ENCODE data around the gene GLRX2.

GLRX2 gene

GRCh38 chr1:193111641-193112090 lies 6.5 kb upstream of the GLRX2 start:
- DNase-seq: no peak

GRCh38 chr1:193110864-193111263 lies 5.7 kb upstream of the GLRX2 start:
- DNase-seq: no peak

GRCh38 chr1:193110246-193110645 lies 5.0 kb upstream of the GLRX2 start:
- no peak for DNase-seq

- DNase-seq: no peak
Observed at GRCh38 chr1:193109619-193110018, 4.4 kb upstream of the GLRX2 start.

DNA sequence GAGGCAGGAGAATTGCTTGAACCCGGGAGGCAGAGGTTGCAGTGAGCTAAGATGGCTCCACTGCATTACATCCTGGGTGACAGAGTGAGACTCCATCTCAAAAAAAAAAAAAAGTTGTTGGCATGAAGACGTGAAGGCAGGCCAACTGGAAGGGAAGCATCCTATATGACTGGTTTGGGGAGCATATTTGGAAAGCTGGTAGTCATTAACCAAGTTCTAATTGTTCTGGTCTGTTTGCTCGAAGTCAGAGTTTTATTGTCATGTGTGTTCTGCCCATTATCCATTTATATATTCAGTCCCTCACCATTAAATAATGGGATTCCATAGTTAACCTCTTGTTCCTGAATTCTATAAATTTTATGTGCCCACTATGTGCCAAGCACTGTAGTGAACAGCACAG lies 3.3 kb upstream of the GLRX2 start:
- DNase-seq: no peak

GRCh38 chr1:193105821-193106177 lies 585 bp upstream of the GLRX2 start:
- no peak for DNase-seq

GRCh38 chr1:193104502-193104906 lies 710 bp downstream of the GLRX2 start:
- DNase-seq: no peak

- no peak for DNase-seq
Observed at GRCh38 chr1:193103759-193104501, 1.3 kb downstream of the GLRX2 start.

GRCh38 chr1:193102662-193103061 lies 2.6 kb downstream of the GLRX2 start:
- DNase-seq: no peak

- no peak for DNase-seq
Observed at GRCh38 chr1:193094112-193094511, 11.1 kb downstream of the GLRX2 start.

GRCh38 chr1:193090865-193091264 lies 14.3 kb downstream of the GLRX2 start:
- no peak for DNase-seq

DNA sequence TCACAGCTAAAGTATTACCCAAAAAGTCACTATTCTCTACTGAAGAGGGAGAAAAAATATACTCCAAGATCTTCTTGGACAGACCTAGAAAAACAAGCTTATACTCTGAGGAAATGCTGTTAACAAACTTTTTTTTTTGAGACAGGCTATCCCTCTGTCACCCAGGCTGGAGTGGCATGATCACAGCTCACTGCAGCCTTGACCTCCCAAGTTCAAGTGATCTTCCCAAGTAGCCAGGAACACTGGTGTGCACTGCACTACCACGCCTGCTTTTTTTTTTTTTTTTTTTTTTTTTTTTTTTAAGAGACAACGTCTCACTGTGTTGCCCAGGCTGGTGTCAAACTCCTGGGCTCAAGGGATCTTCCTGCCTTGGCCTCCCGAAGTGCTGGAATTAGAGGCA lies 17.3 kb downstream of the GLRX2 start:
- DNase-seq: no peak

- DNase-seq: no peak
Observed at GRCh38 chr1:193086342-193086741, 18.9 kb downstream of the GLRX2 start.

DNA sequence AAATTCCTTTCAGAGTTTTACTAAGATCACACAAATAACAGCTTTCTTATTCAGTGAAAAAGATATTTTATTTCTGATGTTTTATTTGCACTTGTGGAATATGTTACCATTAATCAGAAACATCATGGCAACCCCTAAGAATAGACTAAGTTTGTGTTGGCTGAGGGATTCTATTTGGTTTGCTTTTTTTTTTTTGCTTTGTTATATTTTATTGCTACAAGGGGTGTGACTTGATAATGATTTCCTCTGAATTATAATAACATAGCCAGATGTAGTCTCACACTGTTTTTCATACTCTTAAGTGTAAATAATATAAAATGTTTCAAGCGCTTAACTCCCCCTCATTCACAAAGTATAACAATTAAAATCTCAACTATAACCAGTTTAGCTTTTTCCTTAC lies 20.0 kb downstream of the GLRX2 start:
- DNase-seq: no peak

GRCh38 chr1:193083365-193084088 lies 21.7 kb downstream of the GLRX2 start:
- no peak for DNase-seq

DNA sequence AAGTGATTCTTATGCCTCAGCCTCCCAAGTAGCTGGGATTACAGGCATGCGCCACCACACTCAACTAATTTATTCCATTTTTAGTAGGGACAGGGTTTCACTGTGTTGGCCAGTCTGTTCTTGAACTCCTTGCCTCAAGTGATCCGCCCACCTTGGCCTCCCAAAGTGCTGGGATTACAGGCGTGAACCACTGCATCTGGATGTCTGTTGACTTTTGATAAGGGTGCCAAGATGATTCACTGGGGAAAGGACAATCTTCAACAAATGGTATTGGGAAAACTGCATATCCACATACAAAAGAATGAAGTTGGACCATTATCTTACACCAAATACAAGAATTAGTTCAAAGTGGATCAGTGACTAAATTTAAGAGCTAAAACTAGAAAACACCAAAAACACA lies 26.0 kb downstream of the GLRX2 start:
- DNase-seq: no peak

DNA sequence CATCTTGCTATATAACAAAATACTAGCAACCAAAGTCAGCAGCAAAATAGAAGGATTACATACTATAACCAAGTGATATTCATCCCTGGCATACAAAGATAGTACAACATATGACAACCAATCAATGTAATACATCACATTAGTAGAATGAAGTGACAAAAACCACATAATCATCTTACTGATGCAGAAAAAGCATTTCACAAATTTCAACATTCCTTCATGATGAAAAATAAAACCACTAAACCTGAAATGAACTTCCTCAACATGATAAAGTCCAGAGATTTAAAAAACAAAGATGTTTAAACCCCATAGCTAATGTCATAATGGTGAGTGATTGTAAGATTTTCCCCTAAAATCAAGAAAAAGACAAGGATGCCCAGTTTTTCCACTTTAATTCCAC lies 27.2 kb downstream of the GLRX2 start:
- DNase-seq: no peak

DNA sequence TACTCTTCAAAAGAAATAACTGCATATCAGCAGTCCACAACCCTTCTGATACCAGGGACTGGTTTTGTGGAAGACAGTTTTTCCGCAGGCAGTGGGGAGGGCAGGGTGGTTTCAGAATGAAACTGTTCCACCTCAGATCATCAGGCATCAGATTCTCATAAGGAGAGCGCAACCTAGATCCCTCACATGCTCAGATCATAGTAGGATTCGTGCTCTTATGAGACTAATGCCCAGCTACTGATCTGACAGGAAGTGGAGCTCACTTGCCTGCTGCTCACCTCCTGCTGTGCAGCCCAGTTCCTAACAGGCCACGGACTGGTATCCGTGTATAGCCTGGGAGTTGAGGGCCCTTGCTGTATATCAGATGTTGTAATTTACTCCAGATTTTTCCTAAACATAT lies 34.3 kb downstream of the GLRX2 start:
- DNase-seq: no peak

DNA sequence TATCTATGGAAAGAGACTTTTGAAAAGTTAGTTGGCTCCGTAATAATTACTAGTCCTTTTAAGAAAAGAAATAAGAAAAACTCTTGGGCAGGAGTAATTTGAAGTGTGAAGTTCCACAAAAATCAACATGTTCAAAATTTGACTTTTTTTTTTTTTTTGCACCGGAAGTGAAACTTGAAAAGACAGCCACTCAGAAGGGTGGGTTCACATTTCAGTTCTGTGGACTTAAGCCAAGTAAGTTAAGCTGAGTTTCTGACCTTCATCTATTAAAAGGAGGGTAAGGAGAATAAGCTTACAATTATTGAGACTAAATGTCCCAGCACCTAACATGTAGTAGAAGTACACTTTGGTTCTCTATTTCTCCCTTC lies 34.8 kb downstream of the GLRX2 start:
- DNase-seq: no peak

DNA sequence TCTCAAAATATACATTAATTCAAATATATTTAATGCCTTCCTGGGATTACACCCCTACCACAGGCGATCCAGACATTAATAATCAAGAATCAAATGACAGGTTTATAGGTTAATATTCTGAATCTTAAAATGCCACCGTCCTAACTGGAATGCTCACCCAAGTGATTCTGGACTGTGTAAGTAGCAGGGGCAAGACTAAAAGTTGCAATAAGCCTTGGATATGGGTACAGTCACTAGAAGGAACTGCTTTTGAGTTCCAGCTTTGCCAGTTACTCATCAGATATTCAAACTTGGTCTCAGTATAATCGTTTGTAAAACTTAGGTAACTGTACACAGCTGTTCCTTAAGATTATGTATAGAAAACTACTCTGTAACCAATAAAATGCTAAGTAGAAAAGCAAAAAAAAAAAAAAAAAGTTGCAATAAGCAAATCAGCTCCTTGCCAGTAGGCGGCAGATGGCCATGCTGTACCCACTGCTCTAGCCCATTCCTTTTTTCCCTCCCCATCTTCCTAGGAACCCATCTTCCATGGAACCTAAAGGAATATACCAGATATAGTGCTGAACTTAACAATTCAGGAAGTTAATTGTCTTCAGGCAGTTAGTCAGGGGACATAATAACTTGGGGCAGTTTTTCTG lies 35.3 kb downstream of the GLRX2 start:
- no peak for DNase-seq

DNA sequence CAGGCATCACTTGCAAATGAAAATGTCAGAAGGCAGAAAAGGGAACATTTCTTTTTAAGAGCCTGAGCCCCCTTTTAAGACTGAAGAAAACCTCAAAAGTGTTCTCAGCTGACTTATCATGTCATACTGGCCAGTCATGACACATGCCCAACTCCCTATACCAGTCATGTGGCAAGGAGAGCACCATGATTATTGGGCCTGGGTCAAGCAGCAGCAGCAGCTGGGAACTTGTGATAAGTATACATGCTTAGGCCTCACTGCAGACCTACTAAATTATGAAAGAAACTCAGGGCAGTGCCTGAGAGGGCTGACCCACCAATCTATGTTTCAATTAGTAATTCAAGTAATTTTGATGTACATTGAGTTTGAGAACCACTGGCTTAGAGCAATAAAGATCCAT lies 37.2 kb downstream of the GLRX2 start:
- DNase-seq: no peak

DNA sequence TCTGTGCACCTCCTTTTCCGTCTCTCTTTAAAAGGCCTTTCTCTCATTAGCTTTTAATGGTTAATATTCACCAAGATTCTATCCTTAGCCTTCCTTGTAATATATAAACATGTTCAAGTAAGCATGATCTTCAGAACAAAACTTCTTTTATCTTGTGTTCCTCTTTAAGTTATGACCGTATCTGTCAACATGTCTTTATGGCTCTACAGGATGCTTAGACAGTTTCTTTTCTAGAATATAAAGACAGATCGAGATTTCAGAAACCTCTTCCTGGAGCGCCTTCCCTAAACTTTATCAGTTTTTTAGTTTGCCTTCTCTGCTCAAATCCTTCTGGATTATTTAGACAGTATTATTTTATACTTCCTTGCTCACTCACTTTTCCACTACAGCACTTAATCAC lies 38.6 kb downstream of the GLRX2 start:
- DNase-seq: no peak

DNA sequence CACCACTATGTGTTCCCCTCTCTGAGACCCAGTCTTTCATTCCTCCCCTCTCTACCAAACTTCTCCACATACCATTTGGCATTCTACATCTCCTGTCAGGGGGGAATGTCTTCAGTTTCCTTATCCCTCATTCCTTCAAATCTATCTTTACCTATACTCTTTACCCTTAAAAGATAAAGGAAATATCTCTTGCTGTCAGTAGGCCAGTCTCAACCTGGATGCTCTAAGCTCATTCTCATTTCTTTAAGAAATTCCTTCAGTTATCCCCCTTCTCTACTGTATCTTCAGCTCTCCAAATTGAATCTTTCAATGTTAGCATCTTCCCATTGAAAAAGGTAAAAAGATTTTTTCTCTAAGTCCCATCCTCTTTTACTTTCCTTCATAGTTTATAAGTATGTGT lies 39.3 kb downstream of the GLRX2 start:
- DNase-seq: no peak
